GM19372 (cell line): ENCODE data around the gene TIMP2.

ENCODE experiments used
- ATAC-seq: cut with Tn5 transposase; IDR thresholded peaks from one replicate; pipeline ENCODE4 v1.9.1; 2021; ENCODE audit warnings: mild to moderate bottlenecking, low read depth, moderate library complexity; ENCODE audit not compliant: unreplicated experiment

Gene TIMP2

GRCh38 chr17:78819806-78820792, 105.1 kb downstream of the TIMP2 start:
- no peak for ATAC-seq

DNA sequence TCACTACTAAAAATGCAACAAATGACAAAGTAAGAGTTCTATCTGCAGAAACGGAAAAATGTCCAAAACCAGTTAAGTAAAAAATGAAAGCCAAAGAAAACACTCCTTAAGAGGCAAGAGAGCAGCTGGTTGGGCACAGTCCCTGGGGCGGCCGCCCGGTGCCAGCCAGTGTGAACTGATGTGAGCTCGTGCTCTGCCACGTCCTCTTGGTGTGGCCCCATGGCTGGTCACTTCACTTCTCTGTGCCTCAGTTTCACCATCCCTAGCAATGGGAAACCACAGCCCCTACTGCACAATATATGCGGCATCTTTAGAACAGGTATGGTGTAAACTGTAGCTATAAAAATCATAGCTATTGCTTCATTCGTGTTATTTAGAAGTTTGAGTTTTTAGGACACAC, 105.8 kb downstream of the TIMP2 start:
- no peak for ATAC-seq

GRCh38 chr17:78818932-78819331, 106.3 kb downstream of the TIMP2 start:
- ATAC-seq = no peak

GRCh38 chr17:78818152-78818846, 106.9 kb downstream of the TIMP2 start:
- ATAC-seq = no peak

- ATAC-seq = no peak
Observed at GRCh38 chr17:78817123-78817522, 108.1 kb downstream of the TIMP2 start.

GRCh38 chr17:78815696-78816095, 109.5 kb downstream of the TIMP2 start:
- ATAC-seq = no peak

- no peak for ATAC-seq
Observed at GRCh38 chr17:78812855-78813254, 112.3 kb downstream of the TIMP2 start.

GRCh38 chr17:78808163-78808562, 117.0 kb downstream of the TIMP2 start:
- no peak for ATAC-seq

GRCh38 chr17:78806451-78806850, 118.7 kb downstream of the TIMP2 start:
- no peak for ATAC-seq

DNA sequence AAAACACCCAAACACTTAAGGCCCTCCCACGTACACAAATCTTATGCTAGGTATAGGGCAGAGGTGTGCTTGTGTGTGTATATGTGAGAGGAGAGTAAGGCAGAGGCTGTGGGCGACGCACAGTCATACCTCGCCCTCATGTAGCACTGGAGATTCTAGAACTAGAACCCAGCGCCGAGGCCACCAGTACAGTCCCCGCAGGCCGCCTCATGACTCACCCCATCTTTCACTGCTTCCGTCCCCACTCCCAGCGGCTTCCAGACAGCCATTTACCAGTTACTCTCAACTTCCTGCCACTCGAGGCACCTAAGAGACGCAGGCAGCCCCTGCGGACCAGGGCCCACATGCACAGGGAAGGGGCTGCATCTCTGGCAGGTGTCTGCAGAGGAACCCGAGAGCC, 119.9 kb downstream of the TIMP2 start:
- ATAC-seq = no peak

DNA sequence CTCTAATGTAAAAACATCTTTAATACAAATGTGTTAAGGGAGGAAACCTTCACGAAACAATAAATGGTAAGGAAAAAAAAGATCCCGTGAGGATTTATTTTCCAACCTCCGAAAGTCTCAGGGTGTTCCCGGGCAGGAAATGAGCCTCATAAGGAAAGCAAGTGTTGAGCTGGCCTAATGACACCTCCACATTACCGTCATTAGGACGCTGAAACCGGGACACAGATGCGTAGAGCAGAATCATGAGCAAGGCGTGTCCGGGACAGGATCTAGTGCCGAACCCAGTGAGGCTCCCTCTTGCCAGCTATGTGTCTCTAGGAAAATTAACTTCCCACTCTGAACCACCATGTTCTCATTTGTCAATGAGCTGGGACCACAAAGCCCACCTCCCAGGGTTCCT, 120.4 kb downstream of the TIMP2 start:
- no peak for ATAC-seq

DNA sequence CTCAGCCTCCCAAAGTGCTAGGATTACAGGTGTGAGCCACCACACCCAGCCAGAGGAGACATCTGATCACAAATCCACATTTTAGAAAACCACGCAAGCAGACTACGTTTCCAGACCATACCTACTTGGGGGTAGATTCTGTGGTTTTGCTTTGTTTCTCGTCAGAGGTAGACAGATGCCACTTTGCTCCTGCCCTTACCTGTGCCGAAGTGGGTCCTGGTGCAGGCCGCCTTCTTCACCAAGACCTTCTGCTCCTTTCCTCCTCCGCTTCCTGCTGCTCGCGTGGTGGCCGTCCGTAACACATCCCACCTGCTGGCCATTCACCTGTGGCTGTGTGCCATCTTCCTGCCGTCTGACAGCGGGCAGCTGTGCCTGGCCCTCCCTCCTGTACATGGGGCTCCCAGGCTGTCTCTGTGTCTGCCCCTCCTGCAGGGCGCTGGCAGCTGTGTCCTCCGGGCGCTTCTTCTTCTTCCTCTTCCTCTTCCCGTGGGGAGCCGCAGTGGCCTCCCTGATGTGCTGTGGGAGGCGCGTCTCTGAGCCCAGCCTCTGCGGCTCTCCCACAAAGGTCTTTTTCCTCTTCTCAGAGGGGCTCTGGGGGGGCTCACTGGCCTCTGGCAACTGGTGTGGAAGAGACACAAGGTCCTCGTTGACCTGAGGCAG, 121.9 kb downstream of the TIMP2 start:
- no peak for ATAC-seq
